GM18502 (cell line): ENCODE data around the gene SPAG9.
A peak's percentile ranks its signal among the peaks of the same experiment; 100 is the strongest.
"Not testable (repeated sequence)": the region's sequence is repeated elsewhere in the genome, so short reads cannot be mapped to it uniquely, and the experiment has no call there.

Experiments
- ATAC-seq: cut with Tn5 transposase; IDR thresholded peaks from one replicate; pipeline ENCODE4 v1.9.1; 2021; ENCODE audit warnings: mild to moderate bottlenecking; ENCODE audit not compliant: unreplicated experiment, poor library complexity

The SPAG9 gene

DNA sequence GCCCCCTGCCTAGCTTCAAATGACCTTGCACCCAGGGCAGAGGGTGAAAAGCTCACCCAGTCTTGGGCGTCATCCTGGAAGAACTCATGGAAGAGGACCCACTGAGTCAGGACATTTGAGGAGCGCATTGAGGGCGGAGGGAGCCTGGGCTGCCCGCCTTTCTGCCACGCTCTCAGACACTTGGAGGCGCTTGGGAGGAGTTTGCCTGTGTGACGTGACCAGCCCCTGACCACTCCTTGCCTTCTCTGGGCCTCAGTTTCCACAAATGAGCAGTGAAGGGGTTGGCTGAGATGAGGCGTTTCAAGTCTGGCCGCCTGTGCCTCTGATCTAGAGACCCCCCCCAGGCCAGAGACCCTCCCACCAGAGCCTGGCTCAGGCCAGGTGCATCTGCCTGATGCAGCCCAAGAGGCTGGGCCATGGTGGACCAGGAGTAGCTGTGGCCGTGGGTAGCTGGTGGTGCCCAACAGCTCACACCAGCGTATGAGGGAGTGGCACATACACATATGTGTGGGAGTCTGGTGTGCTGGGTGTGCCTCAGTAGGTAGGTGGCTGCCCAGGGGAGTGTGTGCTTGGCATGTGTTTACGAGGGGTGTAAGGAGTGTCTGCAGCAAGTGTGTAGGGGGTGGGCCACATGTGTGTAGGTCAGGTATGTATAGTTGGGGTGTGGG is 174.3 kb downstream of the SPAG9 start:
- no peak for ATAC-seq

DNA sequence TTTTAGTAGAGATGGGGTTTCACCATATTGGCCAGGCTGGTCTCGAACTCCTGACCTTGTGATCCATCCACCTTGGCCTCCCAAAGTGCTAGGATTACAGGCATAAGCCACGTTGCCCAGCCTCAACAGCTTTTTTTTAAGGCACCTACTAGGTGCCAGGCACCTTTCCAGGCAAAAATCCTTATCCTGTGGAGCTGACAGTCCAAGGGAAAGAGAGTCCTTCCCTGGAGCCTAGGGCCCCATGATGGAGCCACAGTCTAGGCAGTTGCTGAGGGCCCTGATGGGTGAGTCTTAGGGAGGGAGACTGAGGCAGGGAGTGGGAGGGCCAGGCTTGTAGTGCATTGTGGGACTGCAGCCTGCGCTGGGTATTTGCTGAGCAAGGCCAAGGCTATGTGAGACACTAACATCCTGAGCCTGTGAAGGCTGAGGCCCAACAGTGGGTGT is 174.9 kb downstream of the SPAG9 start:
- no peak for ATAC-seq

DNA sequence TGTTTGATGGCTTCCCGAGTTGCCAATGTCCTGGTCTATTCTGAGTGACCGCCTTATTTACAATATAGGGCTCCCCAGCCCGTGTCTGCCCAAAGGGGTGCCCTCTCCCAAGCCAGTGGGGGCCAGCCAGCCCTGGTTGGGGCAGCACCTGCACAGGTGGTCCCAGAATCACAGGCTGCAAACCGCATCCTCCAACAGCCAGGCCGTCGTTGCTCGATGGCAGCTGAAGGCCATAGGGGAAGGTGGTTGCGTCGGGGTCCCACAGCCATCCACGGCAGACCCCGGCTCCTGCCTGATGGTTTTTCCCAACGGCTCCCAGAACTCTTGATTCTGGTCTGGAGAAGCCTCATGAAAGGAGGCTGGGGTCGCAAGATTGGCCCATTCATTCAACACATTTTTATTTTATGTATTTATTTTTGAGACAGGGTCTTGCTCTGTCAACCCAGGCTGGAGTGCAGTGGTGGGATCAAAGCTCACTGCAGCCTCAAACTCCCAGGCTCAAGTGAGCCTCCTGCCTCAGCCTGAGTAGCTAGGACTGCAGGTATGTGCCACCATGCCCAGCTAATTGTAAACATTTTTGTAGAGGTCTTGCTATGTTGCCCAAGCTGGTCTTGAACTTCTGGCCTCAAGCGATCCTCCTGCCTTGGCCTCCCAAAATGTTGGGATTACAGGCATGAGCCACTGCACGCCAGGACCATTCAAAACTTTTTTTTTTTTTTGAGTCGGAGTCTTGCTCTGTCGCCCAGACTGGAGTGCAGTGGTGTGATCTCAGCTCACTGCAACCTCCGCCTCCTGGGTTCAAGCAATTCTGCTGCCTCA is 175.6 kb downstream of the SPAG9 start:
- no peak for ATAC-seq

DNA sequence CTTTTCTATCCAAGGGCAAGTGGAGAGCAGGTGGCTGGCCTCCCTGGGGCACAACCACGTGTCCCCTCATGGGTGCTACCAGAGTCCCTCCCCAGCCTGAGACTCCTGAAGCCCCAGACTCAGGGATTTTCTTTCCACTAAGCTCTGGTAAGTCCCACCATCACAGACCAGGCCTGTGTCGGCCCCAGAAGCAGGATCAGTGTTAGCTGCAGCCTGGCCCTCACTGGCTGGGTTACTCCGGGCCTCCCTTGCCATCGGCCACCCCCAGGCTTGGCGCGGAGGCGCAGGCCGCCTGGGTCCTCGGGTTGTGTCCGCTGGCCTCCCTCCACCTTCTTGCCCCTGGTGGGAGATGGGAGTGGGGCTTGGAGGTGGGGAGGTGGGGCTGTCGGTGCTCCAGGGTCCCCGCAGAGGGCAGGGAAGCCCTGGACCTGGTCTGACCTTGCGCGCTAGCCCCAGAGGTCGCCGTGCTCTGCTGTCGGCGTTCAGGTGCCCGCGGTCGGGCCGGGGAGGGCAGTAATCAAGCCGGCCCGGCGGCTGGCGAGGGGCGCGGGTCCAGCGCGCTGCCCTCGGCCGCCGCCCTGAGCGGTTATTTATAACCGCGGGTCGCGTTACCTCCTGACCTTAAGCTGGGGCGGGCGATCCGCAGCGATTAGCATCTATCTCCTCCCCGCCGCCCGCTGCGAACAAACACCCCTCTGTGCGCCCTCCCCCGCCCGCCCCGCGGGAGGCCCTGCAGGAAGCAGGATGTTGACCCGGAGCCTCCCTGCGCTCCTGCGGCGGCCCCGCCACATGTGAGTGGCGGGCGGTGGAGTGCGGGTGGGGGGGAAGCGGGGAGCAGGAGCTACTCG is 176.4 kb downstream of the SPAG9 start:
- no peak for ATAC-seq

DNA sequence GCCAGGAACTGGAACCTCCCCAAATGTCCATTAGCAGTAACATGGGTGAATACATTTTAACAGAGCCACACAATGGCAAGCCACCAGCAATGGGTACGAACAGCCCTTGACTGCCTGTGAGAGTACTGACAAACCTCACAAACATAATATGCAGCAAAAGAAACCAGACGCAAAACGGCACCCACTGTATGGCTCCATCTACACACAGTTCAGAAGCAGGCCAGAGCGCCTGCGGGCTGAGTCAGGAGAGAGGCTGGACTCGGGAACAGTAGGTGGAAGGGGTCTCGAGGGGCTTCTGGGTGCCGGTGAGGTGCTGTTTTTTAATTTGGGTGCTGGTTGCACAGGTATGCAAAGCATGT is 177.1 kb downstream of the SPAG9 start:
- ATAC-seq = no peak

DNA sequence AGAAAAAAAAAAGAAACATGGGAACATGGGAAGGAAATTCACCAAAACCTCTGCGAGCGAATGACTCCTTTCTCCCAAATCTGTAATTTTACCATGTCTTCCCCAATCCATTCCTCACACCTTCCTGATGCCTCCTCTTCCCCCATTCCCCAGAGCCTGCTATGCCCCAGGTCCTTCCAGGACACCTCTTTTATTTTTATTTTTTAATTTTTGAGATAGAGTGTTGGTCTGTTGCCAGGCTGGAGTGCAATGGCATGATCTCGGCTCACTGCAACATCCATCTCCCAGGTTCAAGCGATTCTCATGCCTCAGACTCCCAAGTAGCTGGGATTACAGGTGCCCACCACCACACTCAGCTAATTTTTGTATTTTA is 179.0 kb downstream of the SPAG9 start:
- ATAC-seq = not testable (repeated sequence)

DNA sequence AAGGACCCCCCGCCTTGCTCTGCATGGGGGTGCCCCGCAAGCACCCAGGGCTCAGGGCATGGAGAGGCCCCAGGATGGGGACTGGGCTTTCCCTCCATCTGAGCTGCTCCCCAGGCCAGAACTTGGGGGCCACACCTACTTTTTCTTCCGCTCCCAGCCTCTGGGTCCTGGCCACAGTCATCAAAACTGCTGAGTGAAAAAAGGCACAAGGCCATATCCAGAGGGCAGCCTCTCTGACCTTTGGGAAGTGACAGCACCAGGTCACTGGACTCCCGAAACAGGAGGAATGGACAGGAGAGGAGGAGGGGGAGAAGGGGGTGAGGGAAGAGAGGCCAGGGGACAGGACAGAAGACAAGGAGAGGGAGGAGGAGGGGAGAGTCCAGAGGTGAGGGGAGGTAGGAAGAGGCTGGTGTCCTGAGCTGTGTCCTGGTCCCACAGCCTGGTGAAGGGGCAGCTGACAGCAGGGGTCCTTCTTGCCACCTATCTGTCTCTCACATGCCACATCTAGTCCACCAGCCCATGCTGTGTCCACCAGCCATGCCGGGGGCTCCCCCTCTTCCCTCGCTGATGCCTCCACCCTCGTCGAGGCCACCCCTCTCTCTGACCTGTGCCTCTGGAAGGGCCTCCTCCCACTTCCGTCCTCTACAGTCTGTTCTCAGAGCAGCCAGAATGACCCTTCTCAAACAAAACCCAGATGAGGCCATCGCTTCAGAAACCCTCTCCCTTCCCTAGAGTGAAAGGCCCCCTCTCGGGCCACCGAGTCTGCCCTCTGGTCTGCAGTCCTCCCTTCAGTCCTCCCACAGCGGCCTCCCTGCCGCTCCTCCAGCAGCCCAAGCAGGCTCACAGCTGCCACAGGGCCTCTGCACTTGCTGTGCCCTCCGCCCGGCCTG is 180.6 kb downstream of the SPAG9 start:
- ATAC-seq = no peak

DNA sequence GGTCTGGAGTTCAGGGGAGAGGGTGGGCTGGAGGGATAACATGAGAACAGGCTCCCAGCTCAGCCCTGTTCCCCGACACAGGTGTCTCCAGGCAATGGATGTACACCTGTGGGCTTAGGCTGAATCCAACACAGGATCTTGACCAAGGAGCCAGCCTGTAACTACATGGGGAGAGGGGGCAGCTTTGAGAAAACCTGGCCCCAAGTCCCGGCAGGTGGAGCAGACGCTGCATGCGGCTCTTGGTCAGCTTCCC is 181.2 kb downstream of the SPAG9 start:
- no peak for ATAC-seq

DNA sequence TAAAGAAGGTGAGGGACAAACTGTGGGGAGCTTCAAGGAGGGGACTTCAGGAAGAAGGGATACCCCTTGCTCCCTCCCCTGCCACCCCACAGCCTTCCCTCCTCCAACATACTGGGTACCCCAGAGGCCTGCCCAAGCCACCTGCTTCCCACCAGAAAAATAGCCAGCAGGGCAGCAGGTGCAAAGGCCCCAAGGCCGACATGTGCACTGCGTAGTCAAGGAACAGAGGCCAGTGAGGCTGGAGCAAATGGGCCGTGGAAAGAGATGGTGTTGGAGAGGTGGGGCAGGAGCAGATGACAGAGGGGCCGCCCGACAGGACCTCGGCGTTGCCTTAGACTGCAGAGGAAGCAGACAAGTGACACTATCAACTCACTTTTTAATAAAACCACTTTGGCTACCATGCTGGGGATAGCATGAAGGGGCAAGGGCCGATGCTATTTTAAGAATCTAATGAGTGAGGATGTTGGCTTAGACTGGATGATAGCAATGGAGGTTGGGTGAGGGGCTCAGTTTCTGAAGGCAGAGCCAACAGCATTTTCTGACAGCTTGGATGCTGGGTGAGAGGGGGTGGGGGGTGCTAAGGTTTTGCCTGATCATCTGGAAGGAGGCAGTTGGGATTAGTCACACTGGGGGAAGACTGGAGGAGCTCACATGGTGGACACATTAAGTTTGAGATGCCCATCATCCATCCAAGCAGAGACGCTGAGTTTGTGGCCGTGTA is 181.7 kb downstream of the SPAG9 start:
- ATAC-seq = no peak

DNA sequence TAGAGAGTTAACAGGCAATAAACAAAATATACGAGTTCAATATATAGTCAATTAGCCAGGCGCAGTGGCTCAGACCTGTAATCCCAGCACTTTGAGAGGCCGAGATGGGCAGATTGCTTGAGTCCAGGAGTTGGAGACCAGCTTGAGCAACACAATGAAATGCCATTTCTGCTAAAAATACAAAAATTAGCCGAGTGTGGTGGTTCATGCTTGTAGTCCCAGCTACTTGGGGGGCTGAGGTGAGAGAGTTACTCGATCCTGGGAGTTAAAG is 184.7 kb downstream of the SPAG9 start:
- no peak for ATAC-seq

DNA sequence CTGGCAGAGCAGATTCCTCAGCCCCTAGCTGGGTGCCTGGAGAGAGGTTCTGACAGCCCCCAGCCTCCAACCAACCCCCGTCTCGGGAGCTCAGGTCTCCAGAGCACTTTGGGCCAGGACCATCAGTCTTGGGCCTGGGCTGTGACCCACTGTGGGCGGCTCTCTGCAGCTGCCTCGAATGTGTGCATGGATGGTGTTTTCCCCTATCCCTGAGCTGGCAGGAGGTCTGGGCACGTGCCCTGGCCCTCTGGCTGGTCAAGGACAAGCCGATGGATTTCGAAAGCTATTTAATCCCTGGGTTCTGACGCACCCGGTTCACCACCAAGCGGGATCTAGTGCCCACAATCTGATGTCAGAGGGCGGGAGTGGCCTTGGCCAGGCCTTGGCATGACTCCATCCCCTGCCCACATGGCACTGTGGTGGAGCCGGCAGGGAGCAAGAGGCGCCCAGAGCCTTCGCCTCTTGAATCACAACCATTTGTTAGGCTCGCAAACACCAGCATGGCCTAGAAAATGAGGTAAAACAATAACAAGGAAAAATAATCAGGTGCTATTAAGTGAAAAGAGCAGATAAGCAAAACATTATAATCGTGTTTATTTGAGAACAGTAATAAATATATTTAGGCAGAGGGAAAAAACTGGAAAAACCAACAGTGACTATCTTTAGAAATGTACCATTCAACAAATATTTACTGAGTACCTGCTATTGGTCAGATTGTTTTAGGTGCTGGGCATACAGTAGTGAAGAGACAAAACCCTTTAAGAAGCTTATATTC is 185.3 kb downstream of the SPAG9 start:
- no peak for ATAC-seq

DNA sequence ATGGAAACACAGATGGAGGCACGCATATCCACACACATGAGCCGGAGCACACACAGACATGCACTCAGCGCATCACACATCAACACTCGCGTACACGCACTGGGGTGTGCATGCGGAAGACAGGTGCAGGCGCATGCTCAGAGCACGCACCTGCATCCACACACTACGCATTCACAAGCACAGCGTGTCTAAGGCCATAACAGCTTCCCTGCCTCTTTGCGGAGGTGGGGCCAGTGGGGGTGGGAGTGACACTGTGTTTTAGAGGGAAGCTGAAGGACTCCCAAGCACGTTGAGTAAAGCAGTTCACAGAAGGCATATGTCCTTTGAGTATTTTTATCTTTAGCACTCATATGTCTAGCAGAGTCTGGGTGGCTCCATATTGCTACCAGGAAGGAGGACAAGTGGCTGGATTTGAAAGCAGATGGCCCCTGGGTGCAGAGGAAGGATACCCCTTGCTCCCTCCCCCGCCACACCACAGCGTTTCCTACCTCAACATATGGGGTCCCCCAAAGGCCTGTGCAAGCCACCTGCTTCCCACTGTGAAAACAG is 185.9 kb downstream of the SPAG9 start:
- ATAC-seq = no peak

DNA sequence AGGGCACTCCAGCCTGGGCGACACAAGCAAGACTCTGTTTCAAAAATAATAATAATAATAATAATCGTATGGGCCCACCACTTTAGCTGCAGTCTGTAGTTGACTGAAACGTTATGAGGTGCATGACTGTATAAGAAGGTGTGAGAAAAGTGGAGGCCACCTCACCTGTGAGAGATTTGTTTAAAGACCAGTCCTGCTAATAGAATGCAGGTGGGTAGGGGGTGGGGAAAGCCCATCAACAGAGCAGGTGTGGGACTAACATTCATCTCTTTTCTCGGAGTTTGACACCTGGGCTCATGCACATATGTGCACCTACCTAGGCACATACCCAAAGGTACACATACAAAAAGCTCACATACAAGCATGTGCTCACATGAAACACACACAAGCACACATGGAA is 186.5 kb downstream of the SPAG9 start:
- ATAC-seq = no peak

DNA sequence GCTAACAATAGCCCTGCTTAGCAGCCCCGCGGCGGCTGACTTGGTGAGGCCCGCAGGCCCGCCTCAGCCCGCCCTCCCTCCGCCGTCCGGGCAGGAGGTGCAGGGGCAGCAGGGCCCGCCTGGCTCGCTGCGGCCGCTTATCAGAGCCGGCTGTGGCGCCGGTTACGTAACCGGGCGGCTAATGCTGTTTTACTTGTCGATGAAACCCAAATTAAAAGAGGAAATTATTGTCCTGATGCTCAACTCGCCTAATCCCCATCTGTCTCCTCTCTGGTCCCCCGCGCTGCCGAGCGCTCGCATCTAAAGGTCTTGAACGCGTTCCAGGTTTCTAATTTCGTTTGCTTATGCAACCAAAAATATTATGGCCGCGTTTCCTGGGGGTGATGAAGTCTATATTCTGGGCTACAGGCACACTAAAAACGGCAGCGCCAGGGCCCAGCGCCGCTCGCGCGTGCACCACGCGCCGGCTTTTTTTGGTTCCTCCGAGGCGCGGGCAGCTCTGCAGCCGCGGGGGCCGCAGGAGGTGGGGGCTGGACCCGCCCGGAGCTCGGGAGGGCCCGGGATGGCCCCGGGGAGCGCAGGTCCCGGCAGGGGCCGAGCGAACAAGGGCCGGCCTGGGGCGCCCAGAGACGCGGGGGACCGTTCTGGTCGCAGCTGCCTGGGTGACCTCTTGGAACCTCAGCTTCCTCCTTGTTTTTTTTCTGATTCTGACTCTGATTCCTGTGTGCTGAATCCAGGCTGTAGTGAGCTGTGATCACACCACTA is 189.3 kb downstream of the SPAG9 start:
- peak; percentile 66 for ATAC-seq

DNA sequence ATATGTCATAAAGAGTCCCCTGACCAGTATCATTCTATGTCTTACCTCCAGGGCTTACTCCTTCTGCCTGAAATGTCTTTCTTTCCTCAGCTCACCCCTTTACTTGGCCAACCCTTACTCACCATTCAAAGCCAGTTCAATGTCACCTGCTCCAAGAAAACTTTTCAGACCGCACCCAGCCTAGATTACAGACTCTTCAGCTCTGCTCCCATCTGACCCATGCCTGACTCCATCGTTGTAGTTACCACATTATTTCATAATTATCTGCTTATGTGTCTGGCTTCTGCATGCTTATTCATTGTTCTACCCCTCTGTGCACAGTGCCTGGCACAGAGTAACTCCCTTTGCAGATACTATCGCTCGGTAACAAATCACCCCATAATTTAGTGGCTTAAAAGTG is 192.0 kb downstream of the SPAG9 start:
- ATAC-seq = no peak

DNA sequence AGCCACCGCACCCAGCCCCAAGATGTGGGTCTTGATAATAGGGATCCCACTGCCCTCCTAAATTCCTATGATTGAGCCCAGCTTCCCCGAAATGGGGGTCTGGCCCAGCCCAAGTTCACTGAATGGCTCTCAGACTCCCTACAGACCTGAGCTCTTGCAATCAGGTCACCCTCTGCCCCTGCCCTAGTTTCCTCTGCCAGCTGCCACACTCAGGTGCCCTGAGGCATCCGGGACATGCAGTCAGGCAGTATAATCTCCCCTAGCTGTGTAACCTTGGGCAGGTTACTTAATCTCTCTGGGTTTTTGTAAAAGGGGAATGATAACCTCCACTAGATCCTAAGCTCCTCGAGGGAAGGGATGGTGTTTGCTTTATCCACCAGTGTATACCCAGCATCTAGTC is 193.4 kb downstream of the SPAG9 start:
- no peak for ATAC-seq

DNA sequence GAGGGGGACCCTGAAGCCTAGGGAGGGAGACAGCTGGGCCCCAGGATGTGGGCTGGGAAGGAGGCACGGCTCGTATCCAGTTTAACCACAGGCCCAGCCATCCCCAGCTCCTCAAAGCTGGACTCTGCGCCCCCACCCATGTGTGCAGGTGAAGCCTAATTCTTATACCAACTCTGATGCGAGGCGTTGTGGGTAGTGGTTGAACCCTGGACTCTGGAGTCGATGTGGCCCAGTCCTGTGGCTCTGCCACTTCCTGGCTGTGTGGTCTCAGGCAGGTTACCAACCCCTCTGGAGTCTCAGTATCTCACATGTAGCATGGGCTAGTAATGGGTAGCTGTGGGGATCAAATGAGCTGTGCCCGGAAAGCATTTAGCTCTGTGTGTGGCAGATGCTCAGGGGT is 194.1 kb downstream of the SPAG9 start:
- no peak for ATAC-seq

DNA sequence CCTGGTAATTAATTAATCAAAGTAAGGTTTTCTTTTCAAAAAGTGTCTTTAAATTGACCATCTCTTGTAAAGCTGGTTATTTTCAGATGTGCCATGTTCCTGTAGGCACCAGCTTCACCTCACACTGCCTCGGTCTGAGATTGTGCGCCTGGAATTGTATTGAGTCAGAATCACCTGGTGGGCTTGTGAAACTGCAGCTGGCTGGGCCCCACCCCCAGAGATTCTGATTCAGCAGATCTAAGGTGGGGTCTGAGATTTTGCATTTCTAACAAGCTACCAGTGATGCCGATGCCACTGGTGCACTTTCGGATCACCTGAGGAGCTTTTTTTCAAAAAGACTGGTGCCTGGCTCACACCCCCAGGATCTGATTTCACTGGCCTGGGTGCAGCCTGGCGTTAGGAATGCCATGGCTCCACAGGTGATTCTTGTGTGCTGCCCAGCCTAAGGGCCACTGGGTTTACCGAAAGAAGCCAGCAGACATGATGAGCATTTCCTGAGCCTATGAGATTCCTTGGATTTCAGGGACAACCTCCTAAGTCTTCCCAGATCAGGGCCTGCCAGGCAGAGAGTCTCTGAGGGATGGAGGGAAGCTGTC is 195.3 kb downstream of the SPAG9 start:
- ATAC-seq = no peak
